ENCODE data around the gene BMERB1.
"Not testable (repeated sequence)": the region's sequence is repeated elsewhere in the genome, so short reads cannot be mapped to it uniquely, and the experiment has no call there.

GRCh38 chr16:15421696-15422095 lies 12.7 kb upstream of the BMERB1 start:
- not testable (repeated sequence) for TF ChIP-seq POLR2AphosphoS5 (IDR thresholded peaks at IDR 0.05); CTCF (IDR thresholded peaks at IDR 0.05 in 8 of 11, conservative IDR thresholded peaks at IDR 0.05 in 3 of 11)
